Mesothelial cell of epicardium (in vitro differentiated cells): ENCODE results near the gene P2RY8. TPM values are rescaled to one million over a fixed set of nuclear protein-coding genes. Genes with fewer than 3 reads are reported as not detected.

ENCODE experiments used
- DNase-seq, 2 experiments: peaks; one replicate each; pipeline ENCODE4 v3.0.0; 2021; ENCODE audit warnings: low spot score in 2 of 2; ENCODE audit not compliant: unreplicated experiment in 2 of 2
- H3K27ac Mint-ChIP-seq: 2 replicates; pipeline ENCODE4 v1.8.0; 2021; ENCODE audit warnings: mixed read lengths
- H3K27me3 Mint-ChIP-seq: 2 replicates; pipeline ENCODE4 v1.8.0; 2021; ENCODE audit warnings: low read depth, mixed read lengths
- H3K36me3 Mint-ChIP-seq: 2 replicates; pipeline ENCODE4 v1.8.0; 2021; ENCODE audit warnings: mixed read lengths
- H3K4me1 Mint-ChIP-seq: 2 replicates; pipeline ENCODE4 v1.8.0; 2021; ENCODE audit warnings: mixed read lengths
- H3K4me3 Mint-ChIP-seq: 2 replicates; pipeline ENCODE4 v1.8.0; 2021; ENCODE audit warnings: mild to moderate bottlenecking, moderate library complexity, mixed read lengths
- H3K9me3 Mint-ChIP-seq: 2 replicates; pipeline ENCODE4 v1.8.0; 2021; ENCODE audit warnings: mixed read lengths
- CTCF ChIP-seq: fragments of 200-600 bp; sonication (generic); IDR thresholded peaks from one replicate; pipeline ENCODE4 v1.5.0; 2021; ENCODE audit warnings: antibody characterized with exemption; ENCODE audit not compliant: unreplicated experiment
- total RNA-seq: library from RNA; stranded (reverse); gene quantifications from 3 replicates; pipeline ENCODE4 v1.2.1, GENCODE V29; 2021

The P2RY8 gene
- total RNA-seq, 1 donor from 2014 or later, result not detected

- H3K4me3 Mint-ChIP-seq, result no peak overlapping the region
- H3K9me3 Mint-ChIP-seq, result peaks cover 26% of the 10 kb centered on the region
- peaks cover 59% of the 10 kb centered on the region for H3K36me3 Mint-ChIP-seq
- no peak for TF ChIP-seq CTCF
- no peaks in the 10 kb centered on the region for H3K4me1 Mint-ChIP-seq
- H3K27me3 Mint-ChIP-seq, result no peaks in the 10 kb centered on the region
- H3K27ac Mint-ChIP-seq, result no peak overlapping the region
- DNase-seq, result no peak
These were observed 111.6 kb downstream of the P2RY8 start for GRCh38 chrX:1425381-1425780.

GRCh38 chrX:1424147-1424851, 112.7 kb downstream of the P2RY8 start:
- peaks cover 65% of the 10 kb centered on the region for H3K36me3 Mint-ChIP-seq
- DNase-seq, result no peak
- H3K27me3 Mint-ChIP-seq, result no peaks in the 10 kb centered on the region
- H3K9me3 Mint-ChIP-seq, result peaks cover 26% of the 10 kb centered on the region
- no peaks in the 10 kb centered on the region for H3K4me1 Mint-ChIP-seq
- H3K27ac Mint-ChIP-seq, result no peak overlapping the region
- no peak overlapping the region for H3K4me3 Mint-ChIP-seq
- no peak for TF ChIP-seq CTCF

GRCh38 chrX:1423215-1423614, 113.8 kb downstream of the P2RY8 start:
- no peak for TF ChIP-seq CTCF
- Mint-ChIP-seq H3K4me3 (no peak overlapping the region), H3K27ac (no peak overlapping the region), H3K9me3 (peaks cover 26% of the 10 kb centered on the region), H3K4me1 (no peaks in the 10 kb centered on the region), H3K27me3 (no peaks in the 10 kb centered on the region), H3K36me3 (peaks cover 65% of the 10 kb centered on the region)
- DNase-seq, result no peak

GRCh38 chrX:1422135-1422465, 114.9 kb downstream of the P2RY8 start:
- Mint-ChIP-seq H3K9me3 (peaks cover 26% of the 10 kb centered on the region), H3K27ac (no peak overlapping the region), H3K4me3 (no peak overlapping the region), H3K27me3 (no peaks in the 10 kb centered on the region), H3K4me1 (no peaks in the 10 kb centered on the region), H3K36me3 (peaks cover 61% of the 10 kb centered on the region)
- DNase-seq, result no peak
- TF ChIP-seq CTCF, result no peak

GRCh38 chrX:1421433-1422134, 115.4 kb downstream of the P2RY8 start:
- DNase-seq, result no peak
- H3K36me3 Mint-ChIP-seq, result peaks cover 56% of the 10 kb centered on the region
- H3K4me1 Mint-ChIP-seq, result no peaks in the 10 kb centered on the region
- H3K27ac Mint-ChIP-seq, result no peak overlapping the region
- peaks cover 26% of the 10 kb centered on the region for H3K9me3 Mint-ChIP-seq
- no peak for TF ChIP-seq CTCF
- no peak overlapping the region for H3K4me3 Mint-ChIP-seq
- H3K27me3 Mint-ChIP-seq, result no peaks in the 10 kb centered on the region
